NCI-H1417 treated with DMSO at 0.1 percent for 48 hours (cell line): ENCODE data around the gene MIB1.
"Not testable (repeated sequence)": the region's sequence is repeated elsewhere in the genome, so short reads cannot be mapped to it uniquely, and the experiment has no call there.

Source experiments
- DNase-seq: peaks from one replicate; lab custom pipeline; 2025; lab: John Stamatoyannopoulos, UW

MIB1 gene

DNA sequence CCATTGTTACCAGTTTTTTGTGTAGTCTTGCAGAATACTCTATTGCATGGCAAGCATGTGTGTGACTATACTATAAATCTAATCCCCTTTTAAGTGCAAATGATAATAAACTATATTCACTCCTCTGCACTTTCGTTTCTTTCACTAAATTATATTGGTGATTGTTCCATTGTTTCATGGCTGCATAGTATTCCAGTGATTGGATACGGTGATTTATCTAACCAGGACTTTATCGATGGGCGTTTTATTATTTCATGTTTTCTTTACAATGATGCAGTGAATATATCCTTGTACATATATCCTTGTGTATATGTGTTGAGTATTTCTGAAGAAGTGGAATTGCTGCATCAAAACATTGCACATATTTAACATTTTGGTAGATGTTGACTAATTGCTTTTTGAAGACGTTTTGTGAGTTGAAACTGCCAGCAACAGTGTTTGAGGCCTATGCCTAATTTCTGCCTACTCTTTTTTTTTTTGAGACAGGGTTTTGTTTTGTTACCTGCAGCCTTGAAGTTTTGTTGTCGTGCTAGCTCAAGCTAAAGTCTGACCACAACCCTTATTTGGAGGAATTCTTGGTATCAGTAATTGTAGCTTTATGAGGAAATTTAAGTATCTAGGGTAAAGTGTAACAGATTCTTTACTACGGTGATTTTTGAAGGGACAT lies 2.7 kb downstream of the MIB1 start:
- no peak for DNase-seq

DNA sequence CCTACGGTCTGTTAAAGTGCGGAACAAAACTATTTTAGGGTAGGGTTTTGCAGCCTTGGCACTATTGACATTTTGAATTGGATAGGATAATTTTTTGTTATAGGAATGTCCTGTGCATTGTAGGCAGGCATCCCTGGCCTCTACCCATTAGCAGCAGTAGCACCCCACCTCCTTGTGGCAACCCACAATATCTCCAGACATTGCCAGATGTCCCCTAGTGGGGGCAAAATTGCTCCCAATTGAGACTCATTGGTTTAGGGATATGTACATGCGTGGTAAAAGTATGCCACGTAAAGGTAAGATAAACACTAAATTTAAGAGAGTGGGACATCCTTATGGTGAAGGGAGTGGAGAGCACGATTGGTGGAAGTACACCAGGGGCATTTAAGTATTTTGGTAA lies 4.6 kb downstream of the MIB1 start:
- DNase-seq, result no peak

DNA sequence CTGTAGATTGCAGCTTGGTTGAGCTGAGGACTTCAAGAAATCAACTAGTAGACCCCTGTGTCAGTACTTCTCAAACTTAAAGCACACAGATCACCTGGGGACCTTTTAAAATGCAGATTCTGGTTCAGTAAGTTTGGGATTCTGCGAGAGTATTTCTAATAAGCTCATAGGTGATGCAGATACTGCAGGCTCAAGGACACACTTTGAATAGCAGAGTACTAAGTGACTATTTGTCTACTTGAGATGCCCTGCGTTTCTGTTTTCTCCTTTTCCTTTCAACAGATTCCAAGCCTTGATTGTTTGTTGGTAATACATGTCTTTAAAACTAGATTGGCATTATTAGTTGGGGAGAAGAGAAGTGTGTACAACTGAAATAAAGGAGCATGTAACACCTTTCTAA lies 6.7 kb downstream of the MIB1 start:
- no peak for DNase-seq

DNA sequence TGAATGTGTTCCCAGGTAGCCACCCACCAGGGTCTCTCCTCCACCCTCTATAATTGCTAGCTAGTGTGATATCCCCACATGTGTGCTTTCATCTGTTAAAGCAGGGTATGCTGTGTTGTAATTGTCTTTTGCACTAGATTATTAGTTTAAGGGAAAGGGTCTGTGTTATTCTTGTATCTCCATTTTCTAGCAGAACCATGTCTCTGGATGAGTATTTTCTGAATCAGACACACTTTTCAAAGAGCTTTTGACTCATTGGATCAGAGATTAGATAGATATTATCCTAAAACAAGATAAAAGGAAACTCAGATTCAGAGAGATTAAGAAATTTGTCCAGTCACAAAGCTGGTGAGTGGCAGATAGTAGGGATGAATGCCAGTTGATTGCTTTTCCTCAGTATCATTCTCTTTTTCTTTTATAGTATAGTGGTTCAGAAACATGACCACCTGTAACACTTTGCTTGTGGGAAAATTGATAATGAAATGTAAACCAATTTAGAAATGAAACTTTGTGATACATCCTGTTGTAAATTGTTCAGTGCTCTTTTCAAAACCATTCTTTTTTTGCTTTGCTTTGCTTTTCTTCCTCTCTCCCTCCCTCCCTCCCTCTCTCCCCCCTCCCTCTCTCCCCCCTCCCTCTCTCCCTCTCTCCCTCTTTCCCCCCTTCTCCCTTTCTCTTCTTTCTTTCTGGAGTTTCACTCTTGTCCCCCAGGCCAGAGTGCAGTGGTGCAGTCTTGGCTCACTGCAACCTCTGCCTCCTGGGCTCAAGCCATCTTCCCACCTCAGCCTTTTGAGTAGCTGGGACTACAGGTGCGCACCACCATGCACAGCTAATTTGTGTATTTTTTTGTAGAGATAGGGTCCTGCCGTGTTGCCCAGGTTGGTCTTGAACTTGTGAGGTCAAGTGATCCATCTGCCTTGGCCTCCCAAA lies 7.4 kb downstream of the MIB1 start:
- DNase-seq, result no peak

DNA sequence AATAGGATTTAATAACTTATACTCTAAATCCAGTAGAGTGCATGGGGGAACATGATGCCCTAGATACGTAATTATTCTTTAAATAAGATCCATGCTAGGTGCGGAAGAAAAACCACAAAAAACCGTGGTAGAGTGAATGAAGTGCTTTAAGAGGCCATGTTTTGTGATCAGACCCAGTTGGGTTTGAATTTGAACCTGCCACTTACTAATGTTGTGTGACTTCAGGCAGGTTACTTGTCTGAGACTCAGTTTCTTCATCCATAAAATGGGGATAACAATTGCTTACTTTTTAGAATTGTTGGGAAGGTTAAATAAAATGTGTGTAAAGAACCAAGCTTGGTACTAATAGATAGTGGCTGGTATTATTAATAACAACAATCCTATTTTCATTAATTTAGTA lies 17.2 kb downstream of the MIB1 start:
- DNase-seq, result no peak

DNA sequence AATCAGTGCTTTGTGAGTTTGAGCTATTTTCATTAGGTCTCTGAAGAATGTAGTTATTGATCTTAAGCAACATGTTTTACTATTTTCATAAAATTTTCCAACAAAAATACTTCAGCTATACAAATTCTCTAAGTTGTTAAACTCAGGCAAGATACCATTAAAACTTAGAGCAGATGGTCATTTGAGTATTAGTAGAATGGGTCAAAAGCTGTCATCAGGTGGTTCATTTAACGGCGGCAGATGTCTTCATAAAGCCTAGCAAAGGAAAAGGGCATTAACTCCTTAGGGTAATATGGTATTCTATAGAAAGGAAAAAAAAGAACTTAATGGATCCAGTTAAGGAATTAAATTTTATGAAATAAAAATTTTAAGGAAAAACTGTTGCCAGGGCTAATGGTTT lies 19.2 kb downstream of the MIB1 start:
- no peak for DNase-seq

DNA sequence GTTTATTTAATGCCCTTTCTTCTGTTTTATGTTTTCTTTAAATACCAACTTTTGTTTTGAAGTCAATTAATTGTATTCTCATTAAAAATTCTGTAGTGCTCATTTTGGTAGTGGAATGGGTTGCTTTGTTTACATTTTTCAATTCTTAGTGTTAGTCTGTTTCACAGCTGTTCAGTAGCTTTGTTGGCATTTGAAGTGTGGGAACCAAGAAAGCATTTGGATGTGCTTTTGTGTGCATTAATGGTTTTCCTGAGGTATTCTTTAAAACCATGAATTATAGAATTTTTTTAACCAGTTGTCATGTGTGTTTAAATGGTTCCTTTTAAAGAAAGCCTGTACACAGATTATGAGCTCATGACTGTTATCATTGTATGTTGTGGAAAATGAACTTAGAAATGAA lies 19.7 kb downstream of the MIB1 start:
- DNase-seq, result no peak

DNA sequence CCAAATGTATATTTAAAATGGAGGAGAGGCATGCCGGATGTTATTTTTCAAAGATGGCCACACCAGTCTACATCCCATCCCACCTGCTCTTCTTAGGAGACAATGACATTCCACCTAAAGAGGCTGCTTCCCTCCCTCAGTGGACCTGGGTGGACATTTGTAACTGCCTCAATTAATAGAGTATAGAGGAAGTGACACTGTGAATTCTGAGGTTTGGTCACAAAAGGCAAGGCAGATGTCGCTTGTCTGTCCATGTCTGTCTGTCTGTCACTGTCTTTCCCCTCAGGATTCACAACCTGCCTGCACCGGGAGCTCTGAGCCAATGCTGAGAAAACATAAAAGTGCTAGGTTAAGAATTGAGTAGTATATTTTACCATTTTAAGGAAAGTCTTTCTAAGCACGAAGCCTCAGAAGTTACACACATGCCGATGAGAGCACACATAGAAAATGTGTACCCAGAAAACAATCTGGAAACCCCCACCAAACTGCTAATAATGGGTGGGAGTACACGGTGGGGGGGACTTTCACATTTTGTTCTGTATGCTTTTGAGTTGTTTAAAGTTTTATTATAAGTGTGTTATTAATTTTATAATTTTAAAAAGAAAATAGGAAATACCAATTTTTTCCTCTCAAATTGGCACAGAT lies 21.0 kb downstream of the MIB1 start:
- no peak for DNase-seq

DNA sequence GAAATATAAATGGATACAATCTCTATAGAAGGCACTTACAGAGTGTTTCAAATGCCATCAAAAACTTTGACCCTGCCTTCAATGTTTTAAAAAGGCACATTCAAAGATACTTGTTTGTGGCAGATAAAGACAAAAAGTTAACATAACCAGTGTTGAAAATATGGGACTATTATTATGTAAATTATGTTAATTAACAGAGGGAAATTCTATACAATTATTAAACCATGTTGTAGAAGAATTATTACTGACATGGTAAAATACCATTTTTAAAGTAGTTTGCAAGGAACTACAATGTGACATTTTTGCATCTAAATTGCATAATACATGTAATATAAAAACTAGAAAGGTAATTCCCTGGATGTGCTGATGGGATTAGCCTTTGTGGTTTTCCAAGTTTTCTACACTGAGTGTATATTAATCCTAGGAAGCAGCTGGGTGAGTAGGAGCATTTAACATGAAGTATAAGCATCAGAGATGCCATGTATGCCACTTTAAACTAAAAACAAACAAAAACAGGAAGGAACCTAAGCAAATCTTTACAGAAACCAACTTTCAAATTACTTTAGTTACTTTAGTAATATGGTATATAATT lies 21.7 kb downstream of the MIB1 start:
- no peak for DNase-seq

DNA sequence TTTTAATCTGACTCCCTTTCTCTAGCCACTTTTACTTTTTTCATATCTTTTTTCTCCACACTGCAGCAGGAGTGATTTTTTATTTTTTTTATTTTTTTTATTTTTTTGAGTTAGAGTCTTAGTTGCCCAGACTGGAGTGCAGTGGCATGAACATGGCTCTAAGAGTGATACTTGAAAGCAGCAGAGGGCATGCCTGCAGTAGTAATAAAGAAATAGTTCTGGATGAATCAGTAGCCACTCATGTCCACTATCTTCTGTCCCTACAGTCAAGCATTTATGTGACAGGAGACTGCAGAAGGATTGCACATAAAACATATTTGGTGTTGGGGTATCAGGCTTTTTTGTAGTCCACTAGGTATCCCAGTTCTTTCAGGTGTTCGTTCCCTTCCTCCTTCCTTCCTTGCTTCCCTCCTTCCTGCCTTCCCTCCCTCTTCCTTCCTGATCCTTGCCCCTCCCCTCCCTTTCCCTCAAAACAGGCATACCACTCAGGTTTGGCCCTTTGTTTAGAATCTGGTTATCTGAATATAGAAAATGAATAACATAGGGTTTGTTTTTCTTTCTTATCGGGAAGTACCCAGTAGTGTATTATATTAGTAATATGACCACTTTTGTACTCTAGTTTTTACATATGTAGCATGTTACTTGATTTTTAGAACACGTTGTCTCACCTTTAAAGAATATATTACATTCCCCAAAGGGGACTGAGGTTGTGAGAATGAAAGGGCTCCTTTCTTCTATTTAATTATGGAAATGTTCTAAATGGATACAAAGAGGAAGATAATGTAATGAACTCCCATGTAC lies 23.5 kb downstream of the MIB1 start:
- no peak for DNase-seq

DNA sequence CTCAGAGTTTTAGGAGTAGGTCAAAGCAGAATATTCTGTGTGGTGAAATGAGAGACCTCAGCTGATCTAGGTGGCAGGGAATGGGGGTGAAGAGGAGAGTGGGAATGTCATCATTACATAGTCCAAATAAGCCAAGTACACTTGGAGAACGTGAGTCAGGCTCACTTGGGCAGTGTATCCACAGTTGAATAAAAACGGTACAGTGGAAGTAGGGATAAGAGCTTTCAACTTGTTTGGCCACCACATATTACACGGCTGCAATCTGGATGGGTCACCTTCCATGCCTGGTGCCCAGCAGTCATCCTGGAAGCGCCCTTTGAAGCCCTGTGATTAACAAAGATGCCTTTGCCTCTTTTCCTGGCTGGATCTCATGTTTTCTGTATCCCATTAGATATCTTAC lies 28.6 kb downstream of the MIB1 start:
- DNase-seq, result no peak

DNA sequence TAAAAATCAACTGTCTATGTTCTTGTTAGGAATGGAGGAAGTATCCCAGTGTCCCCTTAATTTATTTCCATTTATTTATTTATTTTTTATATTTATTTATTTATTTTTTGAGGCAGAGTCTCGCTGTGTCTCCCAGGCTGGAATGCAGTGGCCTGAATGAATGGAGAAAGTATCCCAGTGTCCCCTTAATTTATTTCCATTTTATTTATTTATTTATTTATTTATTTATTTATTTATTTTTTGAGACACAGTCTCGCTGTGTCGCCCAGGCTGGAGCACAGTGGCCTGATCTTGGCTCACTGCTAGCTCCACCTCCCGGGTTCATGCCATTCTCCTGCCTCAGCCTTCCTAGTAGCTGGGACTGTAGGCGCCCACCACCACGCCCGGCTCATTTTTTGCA lies 34.1 kb downstream of the MIB1 start:
- DNase-seq, result no peak

DNA sequence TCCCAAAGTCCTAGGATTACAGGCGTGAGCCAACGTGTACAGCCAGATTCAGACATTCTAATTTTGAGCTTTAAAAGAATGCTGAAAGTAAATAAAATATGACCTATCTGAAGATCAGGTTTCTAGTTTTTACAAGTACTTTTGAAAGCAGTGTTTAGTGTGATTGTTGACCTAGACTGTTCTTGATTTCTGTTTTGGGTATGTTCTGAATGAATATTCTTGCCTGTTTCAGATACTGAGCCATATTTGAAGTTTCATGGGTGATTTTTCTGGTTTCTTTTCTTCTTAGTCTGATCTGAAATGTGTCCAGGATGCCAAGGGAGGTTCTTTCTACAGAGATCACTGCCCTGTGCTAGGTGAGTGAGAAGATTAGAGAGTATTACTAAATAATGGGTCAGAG lies 37.2 kb downstream of the MIB1 start:
- DNase-seq, result no peak

DNA sequence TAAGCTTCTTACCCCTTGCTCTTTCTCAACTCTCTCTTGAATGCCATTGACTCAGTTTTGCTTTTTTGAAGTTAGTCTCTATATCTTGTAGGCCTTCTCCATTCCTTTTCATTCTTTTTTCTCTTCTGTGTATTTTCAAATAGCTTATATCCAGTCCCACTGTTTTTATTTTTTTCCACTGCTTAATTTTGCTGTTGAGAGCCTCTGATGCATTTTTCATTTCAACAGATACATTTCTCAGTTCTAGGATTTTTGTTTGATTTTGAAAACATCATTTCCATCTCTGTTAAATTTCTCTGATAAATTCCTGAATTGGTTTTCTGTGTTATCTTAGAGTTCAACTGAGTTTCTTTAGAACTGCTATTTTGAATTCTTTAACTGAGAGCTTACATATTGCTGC lies 45.9 kb downstream of the MIB1 start:
- DNase-seq, result no peak

DNA sequence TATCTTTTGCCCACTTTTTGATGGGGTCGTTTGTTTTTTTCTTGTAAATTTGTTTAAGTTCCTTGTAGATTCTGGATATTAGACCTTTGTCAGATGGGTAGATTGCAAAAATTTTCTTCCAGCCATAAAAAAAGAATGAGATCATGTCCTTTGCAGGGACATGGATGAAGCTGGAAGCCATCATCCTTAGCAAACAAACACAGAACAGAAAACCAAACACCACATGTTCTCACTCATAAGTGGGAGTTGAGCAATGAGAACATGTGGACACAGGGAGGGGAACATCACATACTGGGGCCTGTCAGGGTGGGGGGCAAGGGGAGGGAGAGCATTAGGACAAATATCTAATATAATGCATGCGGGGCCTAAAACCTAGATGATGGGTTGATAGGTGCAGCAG lies 55.5 kb downstream of the MIB1 start:
- DNase-seq, result not testable (repeated sequence)

DNA sequence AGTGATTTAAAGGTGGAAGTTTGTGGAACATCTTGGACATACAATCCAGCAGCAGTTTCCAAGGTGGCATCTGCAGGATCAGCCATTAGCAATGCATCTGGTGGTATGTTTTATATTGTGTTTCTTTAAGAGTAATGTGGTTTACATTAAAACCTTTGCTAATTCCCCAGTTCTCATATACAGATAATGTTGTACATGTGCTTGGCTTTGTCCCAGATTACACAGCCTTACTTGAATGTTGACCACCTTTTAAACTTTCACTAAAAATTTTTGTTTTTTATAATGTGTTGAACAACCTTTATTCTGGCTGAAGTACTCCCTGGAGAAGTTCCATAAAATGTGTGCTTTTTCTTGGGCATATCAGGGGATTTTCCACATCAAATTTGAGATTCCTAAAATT lies 57.5 kb downstream of the MIB1 start:
- no peak for DNase-seq

DNA sequence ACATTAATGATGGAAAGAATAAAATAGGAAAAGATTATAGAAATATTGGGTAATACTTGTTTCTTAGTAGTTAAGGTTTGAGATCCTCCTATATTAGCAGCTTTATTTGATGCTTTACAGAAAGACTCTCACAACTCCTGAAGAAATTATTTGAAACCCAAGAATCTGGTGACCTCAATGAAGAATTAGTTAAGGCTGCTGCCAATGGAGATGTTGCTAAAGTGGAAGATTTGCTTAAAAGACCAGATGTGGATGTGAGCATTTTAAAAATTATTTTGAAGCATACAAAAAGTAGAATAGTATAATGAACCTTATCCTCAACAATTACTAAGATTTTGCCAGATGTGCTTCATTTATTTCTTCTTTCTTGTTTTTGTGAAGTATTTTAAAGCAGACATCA lies 59.1 kb downstream of the MIB1 start:
- DNase-seq, result no peak

DNA sequence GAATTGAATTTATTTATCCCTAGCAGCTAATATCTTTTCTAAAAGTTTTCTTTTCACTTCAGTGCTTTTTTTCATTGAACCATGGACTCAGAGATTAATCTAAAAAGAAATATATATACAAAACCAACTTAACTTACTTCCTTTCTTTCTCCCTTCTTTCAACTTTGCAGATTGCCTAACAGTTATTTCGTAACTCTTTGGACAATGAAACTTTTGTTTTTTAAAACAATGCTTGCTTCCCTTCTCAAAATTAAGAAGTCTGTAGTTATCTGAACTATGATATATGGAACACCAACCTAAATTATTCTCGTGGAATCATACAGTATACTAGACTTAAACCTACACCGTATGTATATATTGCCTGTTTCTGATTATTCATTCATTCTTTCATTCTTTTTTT lies 62.9 kb downstream of the MIB1 start:
- DNase-seq, result no peak

DNA sequence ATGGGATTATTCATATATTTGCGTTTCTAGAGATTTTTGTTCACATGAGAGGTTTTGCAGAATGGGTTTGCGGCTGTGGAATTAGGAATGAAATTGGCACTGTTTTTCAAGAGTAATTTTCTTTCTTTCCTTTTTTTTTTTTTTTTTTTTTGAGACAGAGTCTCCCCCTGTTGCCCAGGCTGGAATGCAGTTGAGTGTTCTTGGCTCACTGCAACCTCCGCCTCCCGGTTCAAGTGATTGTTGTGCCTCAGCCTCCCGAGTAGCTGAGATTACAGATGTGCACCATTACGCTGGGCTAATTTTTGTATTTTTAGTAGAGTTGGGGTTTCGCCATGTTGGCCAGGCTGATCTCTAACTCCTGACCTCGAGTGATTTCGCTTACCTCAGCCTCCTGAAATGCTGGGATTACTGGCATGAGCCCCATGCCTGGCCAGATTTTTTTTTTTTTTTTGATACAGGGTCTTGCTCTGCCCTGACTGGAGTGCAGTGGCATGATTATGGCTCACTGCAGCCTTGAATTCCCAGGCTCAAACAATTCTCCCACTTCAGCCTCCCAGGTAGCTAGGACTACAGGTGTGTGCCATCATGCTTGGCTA lies 65.3 kb downstream of the MIB1 start:
- DNase-seq, result no peak

DNA sequence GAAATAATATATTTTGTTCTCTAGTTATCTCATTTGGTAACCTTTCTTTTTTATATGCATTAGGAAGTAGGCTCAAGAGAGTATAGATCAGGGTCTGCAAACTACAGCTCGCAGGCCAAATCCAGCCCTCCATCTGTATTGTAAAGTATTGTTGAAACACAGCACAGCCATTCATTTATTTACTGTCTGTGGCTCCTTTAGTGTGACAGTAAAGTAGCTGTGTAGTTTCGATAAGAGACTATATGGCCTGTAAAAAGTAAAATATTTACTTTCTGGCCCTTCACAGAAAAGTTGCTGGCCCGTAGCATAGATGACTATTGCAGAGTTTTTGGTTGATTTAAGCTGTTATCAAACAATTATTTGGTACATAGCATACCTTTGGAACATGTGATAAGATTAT lies 67.6 kb downstream of the MIB1 start:
- DNase-seq, result no peak

DNA sequence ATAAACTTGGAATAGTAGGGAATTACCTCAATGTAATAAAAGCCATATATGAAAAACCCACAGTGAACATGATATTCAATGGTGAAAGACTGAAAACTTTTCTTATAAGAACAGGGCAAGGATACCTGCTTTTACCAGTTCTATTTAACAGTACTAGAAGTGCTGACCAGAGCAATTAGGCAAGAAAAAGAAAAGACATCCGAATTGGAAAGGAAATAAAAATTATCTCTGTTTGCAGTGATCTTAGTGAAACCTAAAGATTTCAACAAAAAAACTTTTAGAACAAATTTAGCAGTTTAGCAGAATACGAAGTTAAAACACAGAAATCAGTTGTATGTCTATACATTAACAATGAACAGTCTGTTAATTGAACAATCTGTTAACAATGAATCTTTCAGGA lies 69.1 kb downstream of the MIB1 start:
- DNase-seq, result no peak

DNA sequence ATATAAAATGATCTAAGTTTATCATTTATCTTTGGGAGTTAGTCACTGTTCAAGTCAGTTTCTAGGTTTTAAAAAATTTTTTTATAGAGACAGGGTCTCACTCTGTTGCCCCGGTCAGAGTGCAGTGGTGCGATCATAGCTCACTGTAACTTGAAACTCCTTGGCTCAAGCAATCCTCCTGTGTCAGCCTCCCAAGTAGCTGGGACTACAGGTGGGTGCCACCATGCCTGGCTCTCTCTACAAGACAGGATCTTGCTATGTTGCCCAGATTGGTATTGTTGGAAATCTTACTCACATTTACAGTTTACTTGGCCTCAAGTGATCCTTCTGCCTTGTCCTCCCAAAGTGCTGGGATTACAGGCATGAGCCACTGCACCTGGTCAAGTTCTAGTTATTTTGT lies 74.5 kb downstream of the MIB1 start:
- DNase-seq, result no peak
